Activated T-helper 9 cell treated with anti-CD3 and anti-CD28 coated beads, Interleukin-2, amount 50 U/mL, for 16 hours (primary cell): ENCODE results near the gene CHST12.
"Not testable (repeated sequence)": the region's sequence is repeated elsewhere in the genome, so short reads cannot be mapped to it uniquely, and the experiment has no call there.

Experiments used
- DNase-seq: peaks from one replicate; pipeline ENCODE4 v3.0.0-alpha.2; 2020; ENCODE audit warnings: low read depth

Gene CHST12

GRCh38 chr7:2378125-2378524 lies 25.3 kb upstream of the CHST12 start:
- DNase-seq = not testable (repeated sequence)

GRCh38 chr7:2379161-2379560 lies 24.2 kb upstream of the CHST12 start:
- DNase-seq = no peak

GRCh38 chr7:2379821-2380450 lies 23.5 kb upstream of the CHST12 start:
- DNase-seq = no peak

GRCh38 chr7:2380461-2380860 lies 22.9 kb upstream of the CHST12 start:
- no peak for DNase-seq

- no peak for DNase-seq
Observed at GRCh38 chr7:2381227-2381626, 22.2 kb upstream of the CHST12 start.

GRCh38 chr7:2381881-2382509 lies 21.4 kb upstream of the CHST12 start:
- DNase-seq = no peak

- DNase-seq = no peak
Observed at GRCh38 chr7:2383543-2384274, 19.7 kb upstream of the CHST12 start.

GRCh38 chr7:2384354-2385243 lies 18.8 kb upstream of the CHST12 start:
- DNase-seq = no peak

- DNase-seq = not testable (repeated sequence)
Observed at GRCh38 chr7:2386122-2386521, 17.3 kb upstream of the CHST12 start.

- DNase-seq = no peak
Observed at GRCh38 chr7:2386964-2387669, 16.3 kb upstream of the CHST12 start.

GRCh38 chr7:2387897-2388636 lies 15.3 kb upstream of the CHST12 start:
- DNase-seq = no peak

GRCh38 chr7:2388637-2388954 lies 14.8 kb upstream of the CHST12 start:
- DNase-seq = no peak

GRCh38 chr7:2390020-2390816 lies 13.2 kb upstream of the CHST12 start:
- not testable (repeated sequence) for DNase-seq

GRCh38 chr7:2393706-2394105 lies 9.7 kb upstream of the CHST12 start:
- DNase-seq = no peak

GRCh38 chr7:2394566-2395082 lies 8.8 kb upstream of the CHST12 start:
- DNase-seq = no peak

GRCh38 chr7:2398506-2398905 lies 4.9 kb upstream of the CHST12 start:
- DNase-seq = no peak

GRCh38 chr7:2399848-2400587 lies 3.4 kb upstream of the CHST12 start:
- DNase-seq = no peak

GRCh38 chr7:2402687-2403013 lies 761 bp upstream of the CHST12 start:
- DNase-seq = no peak
